Suprapubic skin (tissue), 4 donors: ENCODE measurements around the gene OTOF. TPM values are rescaled to one million over a fixed set of nuclear protein-coding genes. Genes with fewer than 3 reads are reported as not detected.

ENCODE experiments used
- DNase-seq, 2 donors: peaks; one replicate each; pipeline ENCODE4 v3.0.0-alpha.2; 2019; ENCODE audit warnings: low spot score in 2 of 2
- H3K27ac ChIP-seq: fragments of 200-600 bp; sonication (generic); one replicate; pipeline ENCODE4 v1.5.1; 2019
- H3K27me3 ChIP-seq: fragments of 200-600 bp; sonication (generic); one replicate; pipeline ENCODE4 v1.5.1; 2019
- H3K36me3 ChIP-seq: fragments of 200-600 bp; sonication (generic); one replicate; pipeline ENCODE4 v1.5.1; 2019
- H3K4me1 ChIP-seq: fragments of 200-600 bp; sonication (generic); one replicate; pipeline ENCODE4 v1.5.1; 2019
- H3K4me3 ChIP-seq: fragments of 200-600 bp; sonication (generic); one replicate; pipeline ENCODE4 v1.5.1; 2019; ENCODE audit warnings: mild to moderate bottlenecking
- H3K9me3 ChIP-seq: fragments of 200-600 bp; sonication (generic); one replicate; pipeline ENCODE4 v1.5.1; 2019
- EP300 ChIP-seq: sonication (generic); formaldehyde crosslinking; IDR thresholded peaks from one replicate; pipeline ENCODE4 v1.6.1; 2017; ENCODE audit warnings: antibody characterized with exemption
- POLR2A ChIP-seq, 2 donors: fragments of 450-650 bp; IDR thresholded peaks; one replicate each; pipeline ENCODE4 v1.6.1; 2017; ENCODE audit warnings: antibody characterized with exemption in 2 of 2, mild to moderate bottlenecking in 2 of 2, moderate library complexity in 2 of 2
- POLR2AphosphoS5 ChIP-seq, 3 donors: sonication (generic); formaldehyde crosslinking; IDR thresholded peaks; one replicate each; pipeline ENCODE4 v1.6.1; 2017; ENCODE audit warnings: antibody characterized with exemption in 3 of 3
- WGBS: methylation state at CpG from one replicate; pipeline ENCODE4 v1.1.5; 2018; 5-methylcytosine and 5-hydroxymethylcytosine counted together
- total RNA-seq, 4 donors: library from RNA; depleted of rRNA; stranded (reverse); fragments of >200 nt; gene quantifications; one replicate each; pipeline ENCODE4 v1.1.0, GENCODE V29; 2016
- TF ChIP-seq, protein P1 (sequence below), 2 donors: fragments of 200-600 bp in 1 of 2; fragments of 450-650 bp in 1 of 2; sonication (generic) in 1 of 2; IDR thresholded peaks; one replicate each; pipeline ENCODE4 v1.5.1; 2016 to 2019; ENCODE audit warnings: antibody characterized with exemption in 2 of 2, mild to moderate bottlenecking in 1 of 2, moderate library complexity in 1 of 2

OTOF gene
- total RNA-seq, 4 donors from 2014 or later: 0.16 to 0.39 (median 0.17) TPM; not detected in 1

DNA sequence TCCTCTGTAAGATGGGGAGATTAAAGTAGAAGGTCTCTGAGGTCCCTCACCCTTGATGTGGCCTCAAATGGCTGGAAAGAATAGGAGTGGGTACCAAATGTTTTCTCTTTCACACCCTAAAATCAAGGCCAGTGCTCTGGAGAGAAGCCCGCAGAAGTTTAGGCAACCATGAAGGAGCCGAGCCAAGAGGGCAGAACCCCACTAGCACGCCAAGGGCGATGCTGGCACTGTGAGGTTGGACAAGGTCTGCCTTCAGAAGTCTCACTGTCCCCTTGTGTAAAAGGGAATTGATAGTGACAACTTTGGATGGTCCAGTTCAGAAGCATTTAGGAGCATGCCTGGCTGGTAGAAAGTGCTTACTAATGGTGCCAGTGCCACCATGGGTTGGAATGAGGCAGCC lies 16.3 kb upstream of the OTOF start:
- 95% methylated on average over 4 of the region's 4 CpGs for WGBS
- TF ChIP-seq EP300 (no peak), POLR2A (IDR thresholded peaks at IDR 0.05) (no peak)
- H3K4me1 ChIP-seq: no peaks in the 10 kb centered on the region

DNA sequence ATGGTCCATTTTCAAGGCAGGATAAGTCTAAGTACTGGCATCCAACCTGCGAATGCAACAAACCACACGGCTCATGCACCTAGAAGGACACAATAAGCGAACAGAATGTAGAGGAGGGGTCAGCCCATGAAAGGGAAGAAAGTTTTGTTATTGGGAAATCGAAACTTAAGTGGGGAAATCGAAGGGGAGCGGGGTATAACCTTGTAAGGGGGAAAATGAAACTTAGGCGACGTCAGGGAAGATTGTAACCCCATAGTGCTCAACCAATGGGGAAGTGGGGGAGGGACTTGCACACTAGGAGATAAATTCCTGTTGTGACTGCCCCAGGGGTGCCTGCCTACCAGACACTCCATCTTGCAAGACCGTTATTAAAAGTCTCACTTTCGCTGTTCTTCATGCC lies 15.6 kb upstream of the OTOF start:
- Histone ChIP-seq H3K27ac (no peak overlapping the region), H3K4me1 (no peaks in the 10 kb centered on the region), H3K36me3 (no peaks in the 10 kb centered on the region)

More for the DNA sequence above, 16.3 kb upstream of the OTOF start:
- DNase-seq: no peak
- Histone ChIP-seq H3K9me3 (no peaks in the 10 kb centered on the region), H3K4me3 (no peak overlapping the region), H3K27ac (no peak overlapping the region), H3K36me3 (no peaks in the 10 kb centered on the region), H3K27me3 (peaks cover 11% of the 10 kb centered on the region)

DNA sequence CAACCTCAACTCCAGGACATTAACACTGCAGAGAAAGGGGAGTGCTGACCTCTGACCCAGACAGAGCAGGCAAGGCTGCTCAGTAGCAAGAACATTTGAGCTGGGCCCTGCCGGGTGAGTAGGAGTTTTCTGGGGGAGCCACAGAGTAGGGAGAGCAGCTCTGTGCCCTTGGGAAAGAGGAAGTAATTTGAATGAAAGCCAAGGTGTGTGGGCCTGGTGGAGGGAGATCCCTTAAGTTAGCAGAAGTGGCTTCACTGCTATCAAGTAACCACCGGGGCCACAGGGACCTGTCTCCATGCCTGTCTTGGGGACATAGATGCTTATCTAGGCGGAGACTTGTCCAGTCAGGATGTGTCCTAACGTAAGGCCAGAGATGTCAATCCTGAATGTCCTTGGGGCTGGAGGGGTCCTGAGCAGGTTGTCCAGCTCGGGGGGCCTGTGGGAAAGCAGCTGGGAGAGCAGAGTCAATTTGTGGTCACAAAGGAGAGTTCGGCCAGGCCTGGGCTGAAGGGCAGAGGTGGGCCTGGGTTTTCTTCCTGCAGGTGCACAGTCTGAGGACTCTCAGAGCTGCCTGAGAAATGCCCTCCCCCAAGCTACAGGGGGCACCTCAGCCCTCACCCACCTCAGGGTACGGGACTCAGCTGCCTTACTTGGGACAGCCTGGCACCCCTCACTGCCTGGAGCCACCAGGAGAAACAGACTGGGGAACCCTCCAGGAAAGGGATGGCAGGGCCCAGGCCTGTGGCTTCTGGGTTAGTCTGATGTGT lies 15.0 kb upstream of the OTOF start:
- H3K27ac ChIP-seq: no peak overlapping the region
- TF ChIP-seq POLR2A (IDR thresholded peaks at IDR 0.05) (no peak), POLR2AphosphoS5 (IDR thresholded peaks at IDR 0.05) (no peak), EP300 (no peak)
- TF ChIP-seq, protein P1, sequence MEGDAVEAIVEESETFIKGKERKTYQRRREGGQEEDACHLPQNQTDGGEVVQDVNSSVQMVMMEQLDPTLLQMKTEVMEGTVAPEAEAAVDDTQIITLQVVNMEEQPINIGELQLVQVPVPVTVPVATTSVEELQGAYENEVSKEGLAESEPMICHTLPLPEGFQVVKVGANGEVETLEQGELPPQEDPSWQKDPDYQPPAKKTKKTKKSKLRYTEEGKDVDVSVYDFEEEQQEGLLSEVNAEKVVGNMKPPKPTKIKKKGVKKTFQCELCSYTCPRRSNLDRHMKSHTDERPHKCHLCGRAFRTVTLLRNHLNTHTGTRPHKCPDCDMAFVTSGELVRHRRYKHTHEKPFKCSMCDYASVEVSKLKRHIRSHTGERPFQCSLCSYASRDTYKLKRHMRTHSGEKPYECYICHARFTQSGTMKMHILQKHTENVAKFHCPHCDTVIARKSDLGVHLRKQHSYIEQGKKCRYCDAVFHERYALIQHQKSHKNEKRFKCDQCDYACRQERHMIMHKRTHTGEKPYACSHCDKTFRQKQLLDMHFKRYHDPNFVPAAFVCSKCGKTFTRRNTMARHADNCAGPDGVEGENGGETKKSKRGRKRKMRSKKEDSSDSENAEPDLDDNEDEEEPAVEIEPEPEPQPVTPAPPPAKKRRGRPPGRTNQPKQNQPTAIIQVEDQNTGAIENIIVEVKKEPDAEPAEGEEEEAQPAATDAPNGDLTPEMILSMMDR (IDR thresholded peaks at IDR 0.05): no peak
- no peak overlapping the region for H3K4me3 ChIP-seq
- H3K4me1 ChIP-seq: no peaks in the 10 kb centered on the region
- peaks cover 6% of the 10 kb centered on the region for H3K27me3 ChIP-seq
- no peaks in the 10 kb centered on the region for H3K36me3 ChIP-seq
- no peaks in the 10 kb centered on the region for H3K9me3 ChIP-seq
- 84% methylated on average over 7 of the region's 7 CpGs for WGBS
- no peak for DNase-seq

More for the DNA sequence above, 15.6 kb upstream of the OTOF start:
- 91% methylated on average over 10 of the region's 10 CpGs for WGBS
- no peak overlapping the region for H3K4me3 ChIP-seq
- no peak for DNase-seq
- H3K27me3 ChIP-seq: peaks cover 13% of the 10 kb centered on the region
- TF ChIP-seq POLR2AphosphoS5 (IDR thresholded peaks at IDR 0.05) (no peak), EP300 (no peak), POLR2A (IDR thresholded peaks at IDR 0.05) (no peak)
- TF ChIP-seq, protein P1 (IDR thresholded peaks at IDR 0.05): no peak
- H3K9me3 ChIP-seq: no peaks in the 10 kb centered on the region

DNA sequence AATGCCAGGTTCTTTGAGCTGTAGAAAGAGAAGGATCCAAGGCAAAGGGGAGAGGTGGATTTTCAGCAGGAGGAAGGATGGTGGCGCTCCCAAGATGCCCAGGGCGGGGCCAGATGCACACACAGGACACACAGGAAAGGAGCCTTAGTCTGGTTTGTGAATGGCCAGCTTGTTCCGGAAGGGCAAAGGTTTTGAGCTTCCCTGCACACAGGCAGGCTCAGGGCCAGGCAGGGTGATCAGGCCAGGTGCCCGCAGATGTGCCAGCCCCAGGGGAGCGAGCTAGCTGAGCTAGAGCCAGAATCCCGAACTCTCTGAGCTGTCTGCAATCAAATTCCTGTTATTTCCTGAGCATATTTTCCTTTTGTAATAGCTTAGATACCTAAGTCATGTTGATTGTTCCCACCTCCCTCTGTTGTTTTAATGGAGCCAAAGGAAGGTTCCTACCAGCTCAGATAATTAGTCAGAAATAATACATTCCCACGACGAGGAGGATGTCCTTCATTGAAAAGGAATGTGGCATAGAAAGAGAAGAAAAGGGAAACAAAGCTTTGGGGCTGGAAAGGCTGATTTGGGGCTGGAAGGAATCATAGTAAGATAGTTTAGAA lies 13.7 kb upstream of the OTOF start:
- WGBS: 69% methylated on average over 8 of the region's 8 CpGs
- H3K9me3 ChIP-seq: no peaks in the 10 kb centered on the region
- H3K36me3 ChIP-seq: no peaks in the 10 kb centered on the region
- TF ChIP-seq, protein P1 (IDR thresholded peaks at IDR 0.05): no peak
- H3K4me3 ChIP-seq: no peak overlapping the region
- H3K27ac ChIP-seq: no peak overlapping the region
- no peaks in the 10 kb centered on the region for H3K4me1 ChIP-seq
- H3K27me3 ChIP-seq: peaks cover 5% of the 10 kb centered on the region
- DNase-seq: no peak

DNA sequence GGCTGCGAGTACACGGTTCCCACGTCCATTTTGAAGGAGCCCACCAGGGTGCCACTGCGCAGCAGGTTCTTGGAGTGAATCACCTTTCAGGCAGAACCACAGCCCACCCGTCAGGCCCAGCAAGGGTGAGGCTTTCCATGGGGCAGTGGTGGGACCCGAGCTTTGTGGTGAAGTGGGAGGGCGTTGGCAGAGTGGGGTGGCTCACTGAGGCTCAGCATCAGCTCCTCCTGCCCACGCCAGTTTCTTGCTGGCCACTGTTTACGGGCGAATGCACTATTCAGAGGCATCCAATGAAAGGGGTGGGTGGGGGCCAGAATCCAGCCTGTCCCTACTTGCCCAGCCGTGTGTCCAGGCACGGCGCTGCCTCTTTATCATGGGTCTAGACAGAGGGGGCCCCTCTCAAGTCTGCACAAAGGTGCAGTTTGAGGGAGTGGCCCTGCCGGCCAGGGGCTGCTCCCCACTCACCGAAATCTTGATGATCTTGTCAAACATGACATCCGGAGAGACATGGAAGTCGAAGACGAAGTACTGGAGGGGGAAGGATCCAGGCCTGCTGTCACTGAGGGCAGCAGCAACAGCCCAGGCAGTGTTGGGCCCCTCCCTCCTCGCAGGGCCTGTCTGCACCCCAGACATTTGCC lies 11.4 kb upstream of the OTOF start:
- 70% methylated on average over 13 of the region's 19 CpGs for WGBS

More for the DNA sequence above, 11.4 kb upstream of the OTOF start:
- H3K36me3 ChIP-seq: no peaks in the 10 kb centered on the region
- H3K4me1 ChIP-seq: no peaks in the 10 kb centered on the region
- no peak overlapping the region for H3K4me3 ChIP-seq
- H3K27me3 ChIP-seq: peaks cover 9% of the 10 kb centered on the region
- no peak overlapping the region for H3K27ac ChIP-seq
- no peaks in the 10 kb centered on the region for H3K9me3 ChIP-seq
- no peak for DNase-seq
- TF ChIP-seq, protein P1 (IDR thresholded peaks at IDR 0.05): no peak
- no peak for TF ChIP-seq POLR2AphosphoS5 (IDR thresholded peaks at IDR 0.05)
- TF ChIP-seq EP300: no peak
- TF ChIP-seq POLR2A (IDR thresholded peaks at IDR 0.05): no peak
